BJ (cell line): Measurements from ENCODE around the gene TNS3. TPM values are rescaled to one million over a fixed set of nuclear protein-coding genes. Genes with fewer than 3 reads are reported as not detected.

Experiments used
- CTCF ChIA-PET: fragments of 350-600 bp; formaldehyde crosslinking; extraction: SDS; loops from one replicate; lab custom pipeline; 2021; ENCODE audit warnings: antibody characterized with exemption, inconsistent platforms; lab: Yijun Ruan, JAX
- POLR2A ChIA-PET: fragments of 300-600 bp; sonication (Branson Sonifier 250); formaldehyde crosslinking; extraction: SDS; loops from one replicate; lab custom pipeline; 2021; ENCODE audit warnings: antibody characterized with exemption; lab: Charles Lee
- DNase-seq: peaks from one replicate; pipeline ENCODE4 v3.0.0-alpha.2; 2011; ENCODE audit warnings: low read depth
- H3K27me3 ChIP-seq: 2 replicates; pipeline ENCODE4 v1.6.0; 2011; ENCODE audit warnings: low read length; ENCODE audit not compliant: control insufficient read depth, insufficient read depth
- H3K36me3 ChIP-seq: 2 replicates; pipeline ENCODE4 v1.5.1; 2011; ENCODE audit warnings: low read length; ENCODE audit not compliant: control insufficient read depth, insufficient read depth
- H3K4me3 ChIP-seq: 2 replicates; pipeline ENCODE4 v1.5.1; 2011; ENCODE audit warnings: low read depth, mild to moderate bottlenecking, control low read depth, low read length
- polyA plus RNA-seq: library from polyadenylated mRNA; depleted of rRNA; stranded (reverse); fragments of >200 nt; gene quantifications from 2 replicates; pipeline ENCODE4 v1.2.3, GENCODE V29; 2011
- TF ChIP-seq, protein P1 (sequence below): IDR thresholded peaks from 2 replicates; pipeline ENCODE4 v1.5.1; 2011; ENCODE audit warnings: low read depth, mild to moderate bottlenecking, control low read depth, inconsistent platforms, low read length, moderate library complexity; ENCODE audit not compliant: insufficient read depth

Gene TNS3
- polyA plus RNA-seq, 1 experiment: 126 TPM

DNA sequence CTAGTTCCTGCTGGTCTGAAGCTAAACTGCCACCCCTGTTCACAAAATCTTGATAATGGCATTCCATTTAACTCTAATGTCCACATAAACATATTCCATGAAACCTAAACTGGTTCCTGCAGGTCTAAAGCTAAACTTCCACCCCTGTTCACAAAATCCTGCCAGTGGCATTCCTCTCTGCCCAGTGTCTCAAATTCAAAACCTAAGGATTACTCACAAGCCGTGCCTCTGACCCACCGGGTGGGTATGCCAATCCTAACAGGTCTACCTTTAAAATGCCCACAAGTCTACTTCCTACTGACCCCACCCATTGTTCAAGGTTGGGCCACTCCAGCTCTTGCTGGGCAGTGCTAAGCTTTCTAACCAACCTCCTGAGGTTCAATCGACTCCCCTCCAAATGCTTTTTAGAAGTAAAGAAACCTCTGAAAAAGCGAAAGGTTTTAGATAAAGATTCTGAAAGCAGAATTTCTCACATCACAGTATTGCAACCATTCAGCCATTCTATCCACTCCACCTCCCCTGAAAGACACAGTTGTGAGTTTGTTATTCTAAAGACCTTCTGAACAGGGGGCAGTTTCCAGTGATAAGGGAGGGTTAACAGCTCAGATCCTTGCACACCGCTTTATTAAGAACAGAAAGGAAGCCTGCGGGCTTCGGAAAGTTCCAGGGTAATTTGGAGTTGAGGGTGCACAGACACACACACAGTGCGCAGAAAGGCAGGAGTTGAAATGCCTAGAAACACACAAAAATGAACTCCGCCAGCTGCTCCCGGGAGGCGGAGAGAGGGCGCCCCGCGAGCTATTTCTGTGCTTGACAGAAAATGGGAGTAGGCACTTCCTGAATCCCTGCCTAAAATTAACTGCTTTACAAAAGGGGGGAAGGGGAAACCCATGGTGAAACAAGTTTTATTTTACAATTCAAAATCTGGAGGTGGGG lies 87.7 kb downstream of the TNS3 start:
- POLR2A ChIA-PET: interaction anchor here (0.6 kb wide), 2 partner anchors 20 to 655 kb away, joined by 4 to 7 read pairs; no protein-coding TSS in a partner anchor
- TF ChIP-seq, protein P1, sequence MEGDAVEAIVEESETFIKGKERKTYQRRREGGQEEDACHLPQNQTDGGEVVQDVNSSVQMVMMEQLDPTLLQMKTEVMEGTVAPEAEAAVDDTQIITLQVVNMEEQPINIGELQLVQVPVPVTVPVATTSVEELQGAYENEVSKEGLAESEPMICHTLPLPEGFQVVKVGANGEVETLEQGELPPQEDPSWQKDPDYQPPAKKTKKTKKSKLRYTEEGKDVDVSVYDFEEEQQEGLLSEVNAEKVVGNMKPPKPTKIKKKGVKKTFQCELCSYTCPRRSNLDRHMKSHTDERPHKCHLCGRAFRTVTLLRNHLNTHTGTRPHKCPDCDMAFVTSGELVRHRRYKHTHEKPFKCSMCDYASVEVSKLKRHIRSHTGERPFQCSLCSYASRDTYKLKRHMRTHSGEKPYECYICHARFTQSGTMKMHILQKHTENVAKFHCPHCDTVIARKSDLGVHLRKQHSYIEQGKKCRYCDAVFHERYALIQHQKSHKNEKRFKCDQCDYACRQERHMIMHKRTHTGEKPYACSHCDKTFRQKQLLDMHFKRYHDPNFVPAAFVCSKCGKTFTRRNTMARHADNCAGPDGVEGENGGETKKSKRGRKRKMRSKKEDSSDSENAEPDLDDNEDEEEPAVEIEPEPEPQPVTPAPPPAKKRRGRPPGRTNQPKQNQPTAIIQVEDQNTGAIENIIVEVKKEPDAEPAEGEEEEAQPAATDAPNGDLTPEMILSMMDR: 0 out of 2 replicates have a peak, but pooled peaks have one; percentile 6
- DNase-seq: no peak
- Histone ChIP-seq H3K27me3 (no peaks in the 10 kb centered on the region), H3K4me3 (no peak overlapping the region), H3K36me3 (peaks cover 30% of the 10 kb centered on the region)
- CTCF ChIA-PET: interaction anchor here (0.8 to 1.3 kb wide), 2 partner anchors 10 to 568 kb away, joined by 3 read pairs; no protein-coding TSS in a partner anchor

DNA sequence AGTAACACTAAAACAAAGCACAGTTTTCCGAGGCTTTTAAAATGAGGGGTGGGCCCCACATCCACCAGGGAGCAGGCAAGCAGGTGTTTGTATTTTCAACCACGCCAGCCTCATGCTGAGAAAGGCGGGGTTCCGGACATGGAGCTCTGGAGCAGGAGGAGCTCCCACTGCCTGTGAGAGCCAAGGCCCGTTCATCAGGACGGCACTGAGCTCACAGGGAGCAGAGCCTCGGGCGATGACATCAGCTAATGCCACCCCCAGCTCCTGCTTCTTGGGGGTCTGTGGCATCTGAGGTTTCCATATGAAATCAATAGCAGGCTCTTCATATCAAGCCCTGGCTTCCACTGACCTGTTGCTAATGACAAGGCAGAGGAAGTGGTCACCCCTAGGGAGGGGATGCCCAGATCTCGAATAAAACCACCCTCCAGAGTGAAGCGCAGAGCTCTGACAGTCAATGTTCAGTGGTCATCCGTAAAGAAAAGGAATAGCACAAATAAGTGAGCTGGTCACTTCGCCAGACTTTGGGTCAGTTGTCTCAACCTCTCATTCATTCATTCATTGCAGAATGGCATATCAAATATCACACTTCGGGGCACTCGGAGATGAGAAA lies 89.1 kb downstream of the TNS3 start:
- TF ChIP-seq, protein P1: no peak
- peaks cover 26% of the 10 kb centered on the region for H3K36me3 ChIP-seq
- no peak overlapping the region for H3K4me3 ChIP-seq
- ChIA-PET CTCF (no interaction called here), POLR2A (no interaction called here)
- DNase-seq: no peak
- no peaks in the 10 kb centered on the region for H3K27me3 ChIP-seq

DNA sequence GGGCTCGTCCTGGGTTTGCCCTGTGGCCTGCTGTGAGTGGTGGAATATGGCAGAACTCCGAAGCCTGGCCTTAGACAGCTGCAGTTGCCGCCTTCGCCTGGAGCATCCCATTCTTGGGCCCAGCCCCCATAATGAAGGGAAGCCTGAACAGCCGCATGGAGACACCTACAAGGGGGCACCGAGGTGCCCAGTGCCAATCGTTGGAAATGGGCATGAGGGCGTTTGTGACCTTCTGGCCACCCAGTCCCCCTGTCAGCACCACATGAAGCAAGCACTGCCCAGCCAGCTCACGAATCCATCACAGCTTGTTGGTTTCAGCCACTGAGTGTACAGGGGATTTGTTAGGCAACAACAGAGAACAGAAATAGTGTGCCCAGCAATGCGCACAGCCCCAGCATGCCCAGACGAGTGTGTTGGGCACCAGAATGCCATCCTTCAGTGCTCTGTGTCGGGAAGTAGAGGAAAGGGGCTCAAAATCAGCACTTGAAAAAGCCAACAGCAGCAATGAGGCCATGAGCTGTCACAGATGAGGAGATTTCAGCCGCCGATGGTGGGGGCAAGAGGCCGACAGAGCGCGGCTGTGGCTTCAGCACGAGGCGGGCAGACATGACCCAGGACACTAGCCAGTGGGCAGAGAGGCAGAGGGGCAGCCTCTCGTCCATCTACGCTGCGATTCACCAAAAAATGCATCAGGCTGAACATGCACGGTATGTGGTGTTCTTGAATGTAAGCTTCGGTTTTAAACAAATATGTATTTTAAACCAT lies 91.2 kb downstream of the TNS3 start:
- Histone ChIP-seq H3K4me3 (no peak overlapping the region), H3K27me3 (no peaks in the 10 kb centered on the region), H3K36me3 (peaks cover 19% of the 10 kb centered on the region)
- ChIA-PET CTCF (no interaction called here), POLR2A (no interaction called here)
- no peak for DNase-seq
- TF ChIP-seq, protein P1: no peak

DNA sequence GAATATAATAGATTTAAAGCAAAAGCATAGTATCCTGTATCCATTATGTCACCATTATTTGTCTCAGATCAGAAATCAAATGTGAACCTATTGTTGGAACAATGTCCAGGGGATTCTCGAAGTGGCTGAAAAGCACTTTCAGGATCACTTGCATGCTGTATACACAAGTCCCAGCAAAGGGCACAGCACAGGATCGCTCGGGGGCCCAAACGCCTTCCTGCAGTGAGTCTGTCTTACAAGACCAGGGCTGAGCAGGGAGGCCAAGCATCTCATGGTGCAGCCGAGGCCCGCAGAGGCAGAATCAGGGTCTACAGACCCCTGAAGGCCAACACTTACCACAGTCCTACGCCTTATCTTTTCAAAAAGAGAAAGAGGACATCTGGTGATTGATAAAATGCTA lies 92.3 kb downstream of the TNS3 start:
- DNase-seq: no peak
- no peak overlapping the region for H3K4me3 ChIP-seq
- TF ChIP-seq, protein P1: no peak
- peaks cover 27% of the 10 kb centered on the region for H3K36me3 ChIP-seq
- ChIA-PET CTCF (no interaction called here), POLR2A (no interaction called here)
- no peaks in the 10 kb centered on the region for H3K27me3 ChIP-seq
